ENCODE measurements around the gene PPP1R13B. TPM values are rescaled to one million over a fixed set of nuclear protein-coding genes. Genes with fewer than 3 reads are reported as not detected.

Gene PPP1R13B
- total RNA-seq, 4 donors from 2014 or later, result 10.4 to 24.6 (median 11.8) TPM

DNA sequence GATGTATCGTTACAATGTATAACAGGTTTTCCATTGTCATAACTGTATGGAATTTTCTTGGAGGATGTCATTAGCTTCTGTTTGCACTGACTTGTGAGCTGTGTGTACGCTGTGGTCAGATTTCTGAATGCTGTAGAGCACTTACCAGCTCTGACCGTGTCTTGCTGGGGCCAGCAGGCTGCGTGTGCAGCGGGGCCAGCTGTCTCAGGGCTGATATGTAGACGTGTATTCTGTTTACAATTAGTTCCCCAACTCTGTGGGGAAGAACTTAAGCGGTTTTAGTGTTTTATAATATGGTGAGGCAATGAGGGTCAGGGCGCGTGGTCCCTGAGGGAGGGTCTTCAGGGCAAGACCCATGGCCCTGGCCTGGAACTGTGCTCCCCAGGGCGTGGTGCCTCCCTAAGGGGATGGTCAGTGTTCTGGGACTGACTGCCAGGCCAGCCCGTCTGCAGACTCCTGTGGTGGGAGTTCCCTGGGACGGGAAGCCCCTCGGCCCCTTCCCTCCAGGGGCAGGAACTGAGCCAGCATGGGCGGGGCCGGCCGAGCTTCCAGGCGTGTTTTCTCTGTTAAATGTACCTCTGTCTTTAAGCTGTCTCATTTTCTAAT, 150.8 kb downstream of the PPP1R13B start:
- Histone ChIP-seq H3K4me1 (peaks cover 68 to 79% of the 10 kb centered on the region in 2 donors), H3K36me3 (peaks cover 0 to 26% of the 10 kb centered on the region in 2 donors), H3K27me3 (no peaks in the 10 kb centered on the region), H3K9me3 (no peaks in the 10 kb centered on the region), H3K4me3 (no peak overlapping the region), H3K27ac (peak overlapping the region; percentile 16 to 84 (median 40))
- ATAC-seq (peak in 1 of 2 donors; percentile 22), DNase-seq (no peak)
- TF ChIP-seq POLR2A (IDR thresholded peaks at IDR 0.05), result no peak
- TF ChIP-seq, protein P1, sequence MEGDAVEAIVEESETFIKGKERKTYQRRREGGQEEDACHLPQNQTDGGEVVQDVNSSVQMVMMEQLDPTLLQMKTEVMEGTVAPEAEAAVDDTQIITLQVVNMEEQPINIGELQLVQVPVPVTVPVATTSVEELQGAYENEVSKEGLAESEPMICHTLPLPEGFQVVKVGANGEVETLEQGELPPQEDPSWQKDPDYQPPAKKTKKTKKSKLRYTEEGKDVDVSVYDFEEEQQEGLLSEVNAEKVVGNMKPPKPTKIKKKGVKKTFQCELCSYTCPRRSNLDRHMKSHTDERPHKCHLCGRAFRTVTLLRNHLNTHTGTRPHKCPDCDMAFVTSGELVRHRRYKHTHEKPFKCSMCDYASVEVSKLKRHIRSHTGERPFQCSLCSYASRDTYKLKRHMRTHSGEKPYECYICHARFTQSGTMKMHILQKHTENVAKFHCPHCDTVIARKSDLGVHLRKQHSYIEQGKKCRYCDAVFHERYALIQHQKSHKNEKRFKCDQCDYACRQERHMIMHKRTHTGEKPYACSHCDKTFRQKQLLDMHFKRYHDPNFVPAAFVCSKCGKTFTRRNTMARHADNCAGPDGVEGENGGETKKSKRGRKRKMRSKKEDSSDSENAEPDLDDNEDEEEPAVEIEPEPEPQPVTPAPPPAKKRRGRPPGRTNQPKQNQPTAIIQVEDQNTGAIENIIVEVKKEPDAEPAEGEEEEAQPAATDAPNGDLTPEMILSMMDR (IDR thresholded peaks at IDR 0.05 in 4 of 5, conservative IDR thresholded peaks at IDR 0.05 in 1 of 5), result no peak
- intact Hi-C loops (cut with DNase I; ENCODE audit: low total_unique reads), result no loop called here
- in situ Hi-C loops (cut with MboI; ENCODE audit: low sequenced_read_pairs in 4 of 4), result no loop called here

DNA sequence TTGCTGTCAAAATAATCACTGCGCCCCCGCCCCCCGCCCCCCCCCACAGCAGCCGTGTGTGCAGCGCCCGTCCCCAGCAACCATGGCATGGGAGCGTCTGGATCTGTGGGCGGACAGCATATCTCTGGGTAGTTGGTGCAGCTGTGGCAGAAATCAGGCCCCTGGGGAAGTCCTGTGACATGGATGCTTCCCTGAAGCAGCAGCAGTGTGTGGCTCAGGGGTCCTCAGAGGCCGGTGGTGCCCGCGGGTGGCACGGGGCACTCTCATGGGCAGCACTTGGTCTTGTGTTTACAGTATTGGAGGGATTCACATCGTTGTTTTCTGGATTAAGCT, 151.3 kb downstream of the PPP1R13B start:
- intact Hi-C loops (cut with DNase I; ENCODE audit: low total_unique reads) (no loop called here), in situ Hi-C loops (cut with MboI; ENCODE audit: low sequenced_read_pairs in 4 of 4) (no loop called here)
- ATAC-seq (no peak), DNase-seq (no peak)
- Histone ChIP-seq H3K9me3 (no peaks in the 10 kb centered on the region), H3K4me1 (peaks cover 64 to 74% of the 10 kb centered on the region in 2 donors), H3K27me3 (no peaks in the 10 kb centered on the region), H3K4me3 (no peak overlapping the region), H3K36me3 (peaks cover 0 to 26% of the 10 kb centered on the region in 2 donors), H3K27ac (peak overlapping the region; percentile 16 to 84 (median 40))
- no peak for TF ChIP-seq POLR2A (IDR thresholded peaks at IDR 0.05)
- TF ChIP-seq, protein P1 (IDR thresholded peaks at IDR 0.05 in 4 of 5, conservative IDR thresholded peaks at IDR 0.05 in 1 of 5), result no peak

DNA sequence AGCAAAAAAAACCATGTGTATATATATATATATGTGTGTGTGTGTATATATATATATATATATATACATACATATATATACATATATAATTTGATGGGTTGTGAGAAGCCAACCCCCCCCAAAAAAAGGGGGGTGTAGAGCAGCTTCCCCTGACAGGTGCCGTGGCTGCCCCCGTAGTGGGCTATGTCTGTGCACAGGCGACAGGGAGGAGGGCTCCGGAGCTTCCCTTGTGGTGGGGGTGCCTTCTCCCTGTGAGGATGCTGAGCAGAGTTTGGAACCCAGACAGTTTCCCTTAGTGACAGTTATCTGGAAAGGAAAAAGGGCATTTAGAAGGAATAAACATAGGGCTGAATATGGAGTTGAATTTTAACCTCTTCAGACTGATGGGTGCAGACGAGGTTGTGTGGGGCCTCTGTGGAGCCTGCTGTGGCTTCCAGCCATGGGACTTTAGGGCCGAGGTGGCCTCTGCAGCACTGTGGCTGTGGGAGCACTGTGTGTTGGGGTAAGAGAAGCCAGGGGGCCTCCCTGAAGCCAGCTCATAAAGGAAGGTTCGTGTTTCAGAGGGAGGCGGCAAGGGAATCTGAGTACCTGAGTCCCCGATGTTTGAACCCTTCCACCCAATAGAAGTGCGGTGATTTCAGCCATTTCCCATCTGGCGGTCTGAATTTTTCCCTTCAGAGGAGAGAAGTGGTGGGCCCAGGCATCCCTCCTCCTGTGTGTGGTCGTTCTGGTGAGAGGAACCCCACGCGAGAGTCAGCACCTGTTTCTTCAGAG, 151.9 kb downstream of the PPP1R13B start:
- Histone ChIP-seq H3K27ac (peak overlapping the region in 2 of 4 donors; percentile 38 to 84), H3K27me3 (no peaks in the 10 kb centered on the region), H3K4me3 (no peak overlapping the region), H3K4me1 (peaks cover 59 to 68% of the 10 kb centered on the region in 2 donors), H3K36me3 (peaks cover 0 to 26% of the 10 kb centered on the region in 2 donors), H3K9me3 (no peaks in the 10 kb centered on the region)
- ATAC-seq (no peak), DNase-seq (no peak)
- in situ Hi-C loops (cut with MboI; ENCODE audit: low sequenced_read_pairs in 4 of 4), result no loop called here
- no peak for TF ChIP-seq POLR2A (IDR thresholded peaks at IDR 0.05)
- TF ChIP-seq, protein P1 (IDR thresholded peaks at IDR 0.05 in 4 of 5, conservative IDR thresholded peaks at IDR 0.05 in 1 of 5), result no peak
- intact Hi-C loops (cut with DNase I; ENCODE audit: low total_unique reads), result no loop called here

DNA sequence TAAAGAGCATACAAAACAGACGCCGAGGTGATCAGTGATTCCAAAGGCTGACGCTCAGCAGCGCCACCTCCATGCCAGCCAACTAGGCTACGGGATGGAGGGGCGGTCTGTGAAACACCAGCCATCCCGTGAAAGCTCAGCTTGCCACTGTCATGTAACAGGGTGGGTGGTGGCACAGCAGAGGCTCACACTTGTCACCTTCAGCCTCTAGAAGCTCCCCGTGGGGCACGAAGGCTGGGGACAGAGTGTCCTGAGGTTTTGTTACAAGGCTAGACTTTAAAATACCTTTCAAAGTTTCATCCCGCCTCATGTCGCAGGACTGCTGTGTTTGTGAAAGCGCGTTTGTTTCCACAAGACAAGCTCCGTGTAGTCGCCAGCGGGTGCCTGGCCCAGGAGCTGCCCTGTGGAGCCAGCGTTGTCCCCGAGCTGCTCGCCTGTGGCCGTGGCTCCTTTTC, 152.8 kb downstream of the PPP1R13B start:
- H3K4me1 ChIP-seq, result peaks cover 50 to 60% of the 10 kb centered on the region in 2 donors
- DNase-seq, result no peak

More for the DNA sequence above, 152.8 kb downstream of the PPP1R13B start:
- Histone ChIP-seq H3K27me3 (no peaks in the 10 kb centered on the region), H3K4me3 (no peak overlapping the region), H3K27ac (peak overlapping the region in 1 of 4 donors; percentile 32), H3K36me3 (peaks cover 0 to 28% of the 10 kb centered on the region in 2 donors), H3K9me3 (no peaks in the 10 kb centered on the region)
- in situ Hi-C loops (cut with MboI; ENCODE audit: low sequenced_read_pairs in 4 of 4) (no loop called here), intact Hi-C loops (cut with DNase I; ENCODE audit: low total_unique reads) (no loop called here)
- no peak for ATAC-seq
- no peak for TF ChIP-seq POLR2A (IDR thresholded peaks at IDR 0.05)
- TF ChIP-seq, protein P1 (IDR thresholded peaks at IDR 0.05 in 4 of 5, conservative IDR thresholded peaks at IDR 0.05 in 1 of 5), result no peak
